Adrenal gland (tissue), 12 donors: ENCODE measurements around the gene S1PR1. TPM values are rescaled to one million over a fixed set of nuclear protein-coding genes. Genes with fewer than 3 reads are reported as not detected.
A peak's percentile ranks its signal among the peaks of the same experiment; 100 is the strongest.

Source experiments
- DNase-seq, 7 donors: peaks; one replicate each; pipeline ENCODE4 v3.0.0-alpha.2; 2019 to 2020
- H3K27ac ChIP-seq, 5 donors: fragments of 200-600 bp; sonication (generic) in 4 of 5; 1 replicate in 3 of 5; 2 replicates in 2 of 5; pipeline versions ENCODE4 v1.5.1 to v1.8.0; 2016 to 2020; ENCODE audit warnings: mild to moderate bottlenecking in 1 of 5
- H3K27me3 ChIP-seq: fragments of 200-600 bp; 2 replicates; pipeline ENCODE4 v1.8.0; 2021
- H3K36me3 ChIP-seq, 2 donors: fragments of 200-600 bp; replicated peaks in 1 of 2; 1 replicate in 1 of 2; 2 replicates in 1 of 2; pipeline versions ENCODE4 v1.5.1 to v1.8.0; 2018 to 2022
- H3K4me1 ChIP-seq, 2 donors: fragments of 200-600 bp; replicated peaks in 1 of 2; 1 replicate in 1 of 2; 2 replicates in 1 of 2; pipeline versions ENCODE4 v1.5.1 to v1.8.0; 2018 to 2021
- H3K4me3 ChIP-seq, 4 donors: fragments of 200-600 bp; sonication (generic) in 3 of 4; one replicate each; pipeline ENCODE4 v1.5.1; 2016 to 2018
- H3K9me3 ChIP-seq, 3 donors: fragments of 200-600 bp; sonication (generic) in 1 of 3; replicated peaks in 1 of 3; 1 replicate in 2 of 3; 2 replicates in 1 of 3; pipeline versions ENCODE4 v1.5.1 to v1.8.0; 2016 to 2021
- CTCF ChIP-seq, 6 experiments: fragments of 450-650 bp in 4 of 6; fragments of 200-600 bp in 2 of 6; sonication (generic) in 1 of 6; IDR thresholded peaks; 1 replicate in 5 of 6; 2 replicates in 1 of 6; pipeline versions ENCODE4 v1.5.1 to v1.8.0; 2016 to 2021; ENCODE audit warnings: antibody characterized with exemption in 6 of 6, mild to moderate bottlenecking in 2 of 6, moderate library complexity in 1 of 6
- POLR2A ChIP-seq, 2 donors: fragments of 450-650 bp; IDR thresholded peaks; one replicate each; pipeline ENCODE4 v1.6.1; 2017; ENCODE audit warnings: antibody characterized with exemption in 2 of 2, mild to moderate bottlenecking in 2 of 2, moderate library complexity in 1 of 2
- WGBS, 4 donors: extraction: QIAGEN DNeasy Blood & Tissue Kit in 2 of 4; methylation state at CpG; one replicate each; pipeline versions ENCODE4 v1.1.5 to v1.1.7; 2013 to 2017; 5-methylcytosine and 5-hydroxymethylcytosine counted together
- intact Hi-C, 2 donors: fragments of 100-400 bp; cut with DNase I; formaldehyde crosslinking; loops; one replicate each; pipeline versions ENCODE4 v1.14.1 to v1.15.0; 2022 to 2023
- polyA plus RNA-seq, 3 donors: library from polyadenylated mRNA; stranded (reverse); fragments of 200-250 nt in 2 of 3; fragments of 350-450 nt in 1 of 3; fragmentation: Illumina TruSeq in 1 of 3; extraction: RNeasy Lipid Tissue Mini Kit (QIAGEN cat#74804) in 1 of 3; gene quantifications; one replicate each; pipeline ENCODE4 v1.2.3, GENCODE V29; 2013 to 2014
- total RNA-seq, 9 donors: library from RNA; depleted of rRNA in 4 of 9; stranded (reverse); fragments of >200 nt in 4 of 9; fragments of 120-200 nt in 1 of 9; fragmentation: NEBNext Ultra II Directional in 1 of 9; extraction: Animal tissue kit (Norgen Biotek cat#: 25700) in 1 of 9; gene quantifications; one replicate each; pipeline versions ENCODE4 v1.1.0 to v1.2.4, GENCODE V29; 2013 to 2023
- donor health status: healthy with polysubstance abuse.
- donor health status: Bipolar disorder and iron deficiency.
- donor health status: DM: yes; HTN: yes; CAD: no.
- donor health status: DM: no; HTN: no; CAD: no.
- donor health status: DM: no; HTN: no; CAD: no.
- donor health status: DM: yes; HTN: yes; CAD: no.

Gene S1PR1
- total and polyA plus RNA-seq, 12 donors: 11.3 to 45.6 (median 27.3) TPM

- Histone ChIP-seq H3K36me3 (no peaks in the 10 kb centered on the region), H3K4me1 (peaks cover 0 to 4% of the 10 kb centered on the region in 2 donors), H3K27ac (no peak overlapping the region), H3K9me3 (no peaks in the 10 kb centered on the region), H3K4me3 (no peak overlapping the region), H3K27me3 (peaks cover 3% of the 10 kb centered on the region)
- WGBS, 4 donors: 76 to 86% (median 81%) methylated on average over 4 of the region's 4 CpGs
- DNase-seq: no peak
- TF ChIP-seq POLR2A (IDR thresholded peaks at IDR 0.05): no peak
- TF ChIP-seq CTCF (IDR thresholded peaks at IDR 0.05): no peak
- intact Hi-C loops: no loop called here
These were observed 46.4 kb upstream of the S1PR1 start for GRCh38 chr1:101190441-101190840.

GRCh38 chr1:101191049-101191448 lies 45.8 kb upstream of the S1PR1 start:
- intact Hi-C loops: no loop called here
- no peak for DNase-seq
- peaks cover 3% of the 10 kb centered on the region for H3K27me3 ChIP-seq

GRCh38 chr1:101193733-101194169 lies 43.1 kb upstream of the S1PR1 start:
- TF ChIP-seq CTCF (IDR thresholded peaks at IDR 0.05) (no peak), POLR2A (IDR thresholded peaks at IDR 0.05) (no peak)

More at GRCh38 chr1:101191049-101191448, 45.8 kb upstream of the S1PR1 start:
- Histone ChIP-seq H3K27ac (no peak overlapping the region), H3K4me3 (no peak overlapping the region), H3K4me1 (peaks cover 0 to 4% of the 10 kb centered on the region in 2 donors), H3K9me3 (no peaks in the 10 kb centered on the region), H3K36me3 (no peaks in the 10 kb centered on the region)
- TF ChIP-seq POLR2A (IDR thresholded peaks at IDR 0.05) (no peak), CTCF (IDR thresholded peaks at IDR 0.05) (no peak)

GRCh38 chr1:101194746-101195145 lies 42.1 kb upstream of the S1PR1 start:
- intact Hi-C loops: no loop called here
- Histone ChIP-seq H3K4me3 (no peak overlapping the region), H3K27ac (no peak overlapping the region), H3K4me1 (no peaks in the 10 kb centered on the region), H3K36me3 (no peaks in the 10 kb centered on the region), H3K27me3 (no peaks in the 10 kb centered on the region), H3K9me3 (no peaks in the 10 kb centered on the region)
- 85 to 95% (median 89%) methylated on average over 1 of the region's 1 CpG for WGBS, 4 donors
- no peak for TF ChIP-seq CTCF (IDR thresholded peaks at IDR 0.05)
- TF ChIP-seq POLR2A (IDR thresholded peaks at IDR 0.05): no peak
- no peak for DNase-seq

More at GRCh38 chr1:101193733-101194169, 43.1 kb upstream of the S1PR1 start:
- Histone ChIP-seq H3K4me3 (no peak overlapping the region), H3K27me3 (no peaks in the 10 kb centered on the region), H3K36me3 (no peaks in the 10 kb centered on the region), H3K9me3 (no peaks in the 10 kb centered on the region), H3K4me1 (no peaks in the 10 kb centered on the region), H3K27ac (no peak overlapping the region)
- WGBS, 4 donors: 45 to 62% (median 59%) methylated on average over 4 of the region's 4 CpGs
- intact Hi-C loops: no loop called here
- peak in 6 of 7 donors; percentile 26 to 72 (median 56) for DNase-seq
